ENCODE measurements around the gene SULT4A1.
A peak's percentile ranks its signal among the peaks of the same experiment; 100 is the strongest.

SULT4A1 gene

DNA sequence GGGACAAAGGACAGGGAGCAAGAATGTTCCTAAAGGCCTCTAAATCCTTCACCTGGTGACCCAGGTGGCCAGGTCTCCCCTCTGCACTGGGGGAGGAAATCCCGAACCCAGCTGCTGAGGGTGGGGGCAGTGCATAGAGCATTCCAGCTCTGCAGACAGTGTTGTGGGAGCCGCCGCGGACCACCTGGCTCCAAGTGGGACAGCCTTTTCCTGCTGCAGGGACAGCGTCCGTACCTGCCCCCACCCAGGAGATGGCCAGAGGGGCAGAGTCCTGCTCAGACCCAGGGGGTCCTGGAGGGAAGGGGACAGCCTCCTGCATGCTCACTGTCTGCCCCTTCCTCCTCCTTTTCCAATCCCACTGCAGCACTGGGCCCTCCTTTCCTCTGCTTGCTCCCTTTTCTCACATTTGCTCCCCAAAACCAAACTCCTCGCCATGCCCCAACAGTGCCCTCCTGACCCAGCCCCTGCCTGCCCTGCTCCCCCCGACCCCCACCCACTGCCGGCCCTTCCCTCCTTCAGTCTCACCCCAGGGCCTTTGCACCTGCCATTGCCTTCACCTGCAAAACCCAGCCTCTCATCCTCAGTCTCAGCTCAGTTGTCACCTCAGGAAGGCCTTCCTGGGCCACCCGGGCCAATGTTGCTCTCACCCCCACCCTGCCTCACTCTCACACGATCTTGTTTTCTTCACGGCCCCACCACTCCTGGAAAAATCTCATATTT lies 16.7 kb upstream of the SULT4A1 start:
- no peak overlapping the region for H4K91ac ChIP-seq (ENCODE audit: low read depth, low read length, poor library complexity)
- peak overlapping the region; percentile 32 for H3K9ac ChIP-seq (ENCODE audit: low read depth, low read length, poor library complexity)
- no peak overlapping the region for H3K4ac ChIP-seq (ENCODE audit: low read length)
- H2BK5ac ChIP-seq (ENCODE audit: low read length), result no peak overlapping the region
- no peak overlapping the region for H2BK15ac ChIP-seq (ENCODE audit: low read length)
- peak overlapping the region; percentile 89 for H2AK5ac ChIP-seq (ENCODE audit: low read depth, low read length)
- H2AFZ ChIP-seq (ENCODE audit: low read length), result no peak overlapping the region
- no peak overlapping the region for H3K4me2 ChIP-seq (ENCODE audit: insufficient read depth, low read length, poor library complexity, severe bottlenecking)
- H3K79me1 ChIP-seq (ENCODE audit: low read depth, low read length), result peaks cover 3% of the 10 kb centered on the region
- peaks cover 0 to 6% of the 10 kb centered on the region in 2 donors for H3K4me1 ChIP-seq (ENCODE audit: control insufficient read depth in 2 of 2, insufficient read depth in 1 of 2, low read depth in 1 of 2, low read length in 2 of 2)
- peak overlapping the region; percentile 57 for H3K23ac ChIP-seq (ENCODE audit: low read depth, low read length, poor library complexity)
- no peak overlapping the region for H2BK120ac ChIP-seq (ENCODE audit: low read depth, low read length)
- peak overlapping the region; percentile 48 for H3K18ac ChIP-seq (ENCODE audit: low read length)
- no peak overlapping the region for H3K27ac ChIP-seq (replicated peaks; ENCODE audit: low read length)
- H3K4me3 ChIP-seq (ENCODE audit: low read length in 2 of 2), result peak overlapping the region in 1 of 2 donors; percentile 43
- H2BK12ac ChIP-seq (ENCODE audit: low read length), result no peak overlapping the region
- H4K8ac ChIP-seq (ENCODE audit: low read depth, low read length), result no peak overlapping the region
- WGBS, 2 donors (ENCODE audit: extremely low coverage in 2 of 2, insufficient read length in 2 of 2, insufficient replicate concordance in 1 of 2), result no CpG with 5 or more reads among the region's 12 CpGs
- H3K9me3 ChIP-seq (replicated peaks in 1 of 2; ENCODE audit: control insufficient read depth in 2 of 2, insufficient read depth in 1 of 2, low read depth in 1 of 2, low read length in 2 of 2), result no peaks in the 10 kb centered on the region
- no peak for DNase-seq (ENCODE audit: low spot score)
- peak overlapping the region; percentile 25 for H3K14ac ChIP-seq (ENCODE audit: low read length)
- no peaks in the 10 kb centered on the region for H3K36me3 ChIP-seq (replicated peaks in 1 of 2; ENCODE audit: control insufficient read depth in 2 of 2, insufficient read depth in 2 of 2, low read length in 2 of 2)
- H3K27me3 ChIP-seq (ENCODE audit: control insufficient read depth in 3 of 3, insufficient read depth in 3 of 3, low read depth in 1 of 3, low read length in 3 of 3), result peaks cover 0 to 28% (median 0%) of the 10 kb centered on the region in 3 experiments

DNA sequence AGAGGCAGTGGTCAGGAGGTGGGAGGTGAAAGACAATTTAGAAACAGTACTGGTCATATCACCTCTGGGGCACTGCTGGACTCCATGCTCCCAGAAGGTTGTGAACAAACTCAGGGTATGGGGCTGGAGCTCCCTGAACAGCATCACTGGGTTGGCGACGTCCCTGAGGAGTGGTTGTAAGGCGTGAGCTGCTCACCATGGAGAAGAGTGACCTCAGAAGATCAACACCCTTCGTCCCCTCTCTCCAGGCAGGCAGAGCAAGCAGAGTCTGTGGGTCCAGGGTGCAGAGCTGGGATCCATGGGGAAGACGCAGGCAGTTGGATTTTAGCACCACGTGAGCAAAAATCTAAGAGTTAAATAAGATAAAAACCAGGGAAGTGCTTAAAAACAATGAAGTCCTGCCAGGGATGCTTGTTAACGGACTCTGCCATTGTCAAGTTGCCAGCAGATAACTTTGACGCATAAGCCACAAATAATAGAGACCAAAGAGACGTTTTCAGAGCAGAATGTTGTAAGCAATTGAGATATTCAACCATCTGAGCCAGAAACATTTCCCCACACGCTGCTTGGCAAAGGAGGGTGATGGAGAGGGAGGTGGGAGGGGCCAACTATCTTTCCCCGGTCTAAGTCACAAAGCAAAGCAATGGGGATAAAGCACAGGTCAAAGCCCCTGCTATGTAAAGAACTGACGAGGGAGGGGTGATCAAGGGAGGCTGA lies 15.9 kb upstream of the SULT4A1 start:
- no peaks in the 10 kb centered on the region for H3K9me3 ChIP-seq (replicated peaks in 1 of 2; ENCODE audit: control insufficient read depth in 2 of 2, insufficient read depth in 1 of 2, low read depth in 1 of 2, low read length in 2 of 2)
- no peak for DNase-seq (ENCODE audit: low spot score)
- peaks cover 0 to 6% of the 10 kb centered on the region in 2 donors for H3K4me1 ChIP-seq (ENCODE audit: control insufficient read depth in 2 of 2, insufficient read depth in 1 of 2, low read depth in 1 of 2, low read length in 2 of 2)
- no peak overlapping the region for H2BK120ac ChIP-seq (ENCODE audit: low read depth, low read length)
- H3K27ac ChIP-seq (replicated peaks; ENCODE audit: low read length), result no peak overlapping the region
- no CpG with 5 or more reads among the region's 12 CpGs for WGBS, 2 donors (ENCODE audit: extremely low coverage in 2 of 2, insufficient read length in 2 of 2, insufficient replicate concordance in 1 of 2)
- H2BK15ac ChIP-seq (ENCODE audit: low read length), result no peak overlapping the region
- H2AK5ac ChIP-seq (ENCODE audit: low read depth, low read length), result no peak overlapping the region
- no peak overlapping the region for H2AFZ ChIP-seq (ENCODE audit: low read length)
- H3K4me3 ChIP-seq (ENCODE audit: low read length in 2 of 2), result no peak overlapping the region
- H4K8ac ChIP-seq (ENCODE audit: low read depth, low read length), result no peak overlapping the region
- H3K18ac ChIP-seq (ENCODE audit: low read length), result peak overlapping the region; percentile 30
- no peak overlapping the region for H4K91ac ChIP-seq (ENCODE audit: low read depth, low read length, poor library complexity)
- H3K9ac ChIP-seq (ENCODE audit: low read depth, low read length, poor library complexity), result no peak overlapping the region
- peaks cover 3% of the 10 kb centered on the region for H3K79me1 ChIP-seq (ENCODE audit: low read depth, low read length)
- no peak overlapping the region for H3K14ac ChIP-seq (ENCODE audit: low read length)
- no peak overlapping the region for H3K4me2 ChIP-seq (ENCODE audit: insufficient read depth, low read length, poor library complexity, severe bottlenecking)
- H3K23ac ChIP-seq (ENCODE audit: low read depth, low read length, poor library complexity), result no peak overlapping the region
- H3K4ac ChIP-seq (ENCODE audit: low read length), result no peak overlapping the region
- H3K36me3 ChIP-seq (replicated peaks in 1 of 2; ENCODE audit: control insufficient read depth in 2 of 2, insufficient read depth in 2 of 2, low read length in 2 of 2), result no peaks in the 10 kb centered on the region
- peaks cover 0 to 28% (median 0%) of the 10 kb centered on the region in 3 experiments for H3K27me3 ChIP-seq (ENCODE audit: control insufficient read depth in 3 of 3, insufficient read depth in 3 of 3, low read depth in 1 of 3, low read length in 3 of 3)
- H2BK12ac ChIP-seq (ENCODE audit: low read length), result no peak overlapping the region
- H2BK5ac ChIP-seq (ENCODE audit: low read length), result no peak overlapping the region

DNA sequence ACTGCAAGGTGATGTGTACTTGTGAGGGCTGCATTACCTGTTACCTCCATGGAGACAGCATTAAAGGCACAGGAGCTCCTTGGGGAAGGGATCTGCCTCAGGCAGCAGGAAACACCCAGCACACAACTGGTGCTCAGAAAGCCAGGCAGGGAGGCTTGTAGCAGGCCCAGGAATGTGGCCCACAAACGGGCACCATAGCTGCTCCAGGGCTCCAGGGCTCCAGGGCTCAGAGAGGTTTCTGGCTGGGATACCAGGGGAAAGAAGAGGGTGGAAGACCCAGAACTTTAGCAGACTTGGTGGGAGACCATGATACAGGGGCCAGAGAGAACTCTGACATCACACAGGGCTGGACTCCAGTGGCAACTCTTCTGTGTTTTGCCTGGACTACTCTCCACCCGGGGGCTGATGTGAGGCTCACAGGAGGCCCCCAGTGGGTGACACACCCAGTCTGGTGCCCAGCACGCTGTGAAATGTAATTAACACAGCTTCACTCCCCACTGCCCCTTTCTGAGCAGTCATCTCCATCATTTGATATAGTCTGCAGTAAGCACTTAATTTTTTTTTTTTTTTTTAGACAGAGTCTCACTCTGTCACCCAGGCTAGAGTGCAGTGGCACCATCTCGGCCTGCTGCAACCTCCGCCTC lies 14.7 kb upstream of the SULT4A1 start:
- DNase-seq (ENCODE audit: low spot score), result no peak
- WGBS, 2 donors (ENCODE audit: extremely low coverage in 2 of 2, insufficient read length in 2 of 2, insufficient replicate concordance in 1 of 2), result no CpG with 5 or more reads among the region's 5 CpGs
- no peak overlapping the region for H2BK15ac ChIP-seq (ENCODE audit: low read length)

DNA sequence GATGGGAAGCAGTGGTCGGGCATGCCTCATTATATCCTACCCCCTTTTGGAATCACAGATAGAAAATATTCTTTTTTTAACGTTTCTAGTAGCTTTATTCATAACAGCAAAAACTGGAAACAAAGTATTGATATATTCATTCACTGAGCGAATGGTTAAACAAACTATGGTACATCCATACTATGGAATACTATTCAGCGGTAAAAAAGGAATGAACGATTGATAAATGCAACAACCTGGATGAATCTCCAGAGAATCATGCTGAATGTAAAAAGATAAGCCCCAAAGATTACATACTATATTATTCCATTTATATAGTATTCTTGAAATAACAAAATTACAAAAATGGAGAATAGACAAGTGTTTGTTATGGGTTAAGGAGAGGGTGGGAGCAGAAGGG lies 7.5 kb upstream of the SULT4A1 start:
- H3K27me3 ChIP-seq (ENCODE audit: control insufficient read depth in 3 of 3, insufficient read depth in 3 of 3, low read depth in 1 of 3, low read length in 3 of 3), result peaks cover 0 to 3% (median 0%) of the 10 kb centered on the region in 3 experiments
- H2BK12ac ChIP-seq (ENCODE audit: low read length), result no peak overlapping the region
- H4K8ac ChIP-seq (ENCODE audit: low read depth, low read length), result no peak overlapping the region
- H3K36me3 ChIP-seq (replicated peaks in 1 of 2; ENCODE audit: control insufficient read depth in 2 of 2, insufficient read depth in 2 of 2, low read length in 2 of 2), result no peaks in the 10 kb centered on the region
- H2BK5ac ChIP-seq (ENCODE audit: low read length), result no peak overlapping the region
- no peak for DNase-seq (ENCODE audit: low spot score)
- no peak overlapping the region for H3K4me3 ChIP-seq (ENCODE audit: low read length in 2 of 2)
- H3K14ac ChIP-seq (ENCODE audit: low read length), result no peak overlapping the region
- no peak overlapping the region for H3K9ac ChIP-seq (ENCODE audit: low read depth, low read length, poor library complexity)
- no peak overlapping the region for H2BK15ac ChIP-seq (ENCODE audit: low read length)
- no peak overlapping the region for H3K27ac ChIP-seq (replicated peaks; ENCODE audit: low read length)
- no peak overlapping the region for H2AK5ac ChIP-seq (ENCODE audit: low read depth, low read length)
- no peaks in the 10 kb centered on the region for H3K79me1 ChIP-seq (ENCODE audit: low read depth, low read length)
- no peaks in the 10 kb centered on the region for H3K4me1 ChIP-seq (ENCODE audit: control insufficient read depth in 2 of 2, insufficient read depth in 1 of 2, low read depth in 1 of 2, low read length in 2 of 2)
- no peak overlapping the region for H3K18ac ChIP-seq (ENCODE audit: low read length)
- no peak overlapping the region for H3K23ac ChIP-seq (ENCODE audit: low read depth, low read length, poor library complexity)
- H3K4me2 ChIP-seq (ENCODE audit: insufficient read depth, low read length, poor library complexity, severe bottlenecking), result no peak overlapping the region
- H3K4ac ChIP-seq (ENCODE audit: low read length), result no peak overlapping the region
- H2AFZ ChIP-seq (ENCODE audit: low read length), result no peak overlapping the region
- no peaks in the 10 kb centered on the region for H3K9me3 ChIP-seq (replicated peaks in 1 of 2; ENCODE audit: control insufficient read depth in 2 of 2, insufficient read depth in 1 of 2, low read depth in 1 of 2, low read length in 2 of 2)
- no peak overlapping the region for H2BK120ac ChIP-seq (ENCODE audit: low read depth, low read length)
- no peak overlapping the region for H4K91ac ChIP-seq (ENCODE audit: low read depth, low read length, poor library complexity)
- WGBS, 2 donors (ENCODE audit: extremely low coverage in 2 of 2, insufficient read length in 2 of 2, insufficient replicate concordance in 1 of 2), result no CpG with 5 or more reads among the region's 5 CpGs

More for the DNA sequence above, 14.7 kb upstream of the SULT4A1 start:
- Histone ChIP-seq H3K4me2 (ENCODE audit: insufficient read depth, low read length, poor library complexity, severe bottlenecking) (no peak overlapping the region), H3K14ac (ENCODE audit: low read length) (no peak overlapping the region), H4K8ac (ENCODE audit: low read depth, low read length) (no peak overlapping the region), H3K23ac (ENCODE audit: low read depth, low read length, poor library complexity) (no peak overlapping the region), H2AFZ (ENCODE audit: low read length) (no peak overlapping the region), H3K4me1 (ENCODE audit: control insufficient read depth in 2 of 2, insufficient read depth in 1 of 2, low read depth in 1 of 2, low read length in 2 of 2) (peaks cover 0 to 6% of the 10 kb centered on the region in 2 donors), H2BK5ac (ENCODE audit: low read length) (peak overlapping the region; percentile 39), H3K9ac (ENCODE audit: low read depth, low read length, poor library complexity) (no peak overlapping the region), H3K27ac (replicated peaks; ENCODE audit: low read length) (no peak overlapping the region), H3K18ac (ENCODE audit: low read length) (no peak overlapping the region), H2AK5ac (ENCODE audit: low read depth, low read length) (no peak overlapping the region), H3K4me3 (ENCODE audit: low read length in 2 of 2) (no peak overlapping the region), H3K9me3 (replicated peaks in 1 of 2; ENCODE audit: control insufficient read depth in 2 of 2, insufficient read depth in 1 of 2, low read depth in 1 of 2, low read length in 2 of 2) (no peaks in the 10 kb centered on the region), H2BK12ac (ENCODE audit: low read length) (no peak overlapping the region), H3K27me3 (ENCODE audit: control insufficient read depth in 3 of 3, insufficient read depth in 3 of 3, low read depth in 1 of 3, low read length in 3 of 3) (peaks cover 0 to 28% (median 0%) of the 10 kb centered on the region in 3 experiments), H3K4ac (ENCODE audit: low read length) (no peak overlapping the region), H4K91ac (ENCODE audit: low read depth, low read length, poor library complexity) (no peak overlapping the region), H2BK120ac (ENCODE audit: low read depth, low read length) (no peak overlapping the region), H3K79me1 (ENCODE audit: low read depth, low read length) (peaks cover 3% of the 10 kb centered on the region), H3K36me3 (replicated peaks in 1 of 2; ENCODE audit: control insufficient read depth in 2 of 2, insufficient read depth in 2 of 2, low read length in 2 of 2) (no peaks in the 10 kb centered on the region)
